HG02970 (cell line): ENCODE results near the gene PXMP4.

Experiments
- ATAC-seq: cut with Tn5 transposase; IDR thresholded peaks from one replicate; pipeline ENCODE4 v1.9.1; 2021; ENCODE audit warnings: mild to moderate bottlenecking, moderate library complexity, moderate number of reproducible peaks; ENCODE audit not compliant: unreplicated experiment, low FRiP score

The PXMP4 gene

DNA sequence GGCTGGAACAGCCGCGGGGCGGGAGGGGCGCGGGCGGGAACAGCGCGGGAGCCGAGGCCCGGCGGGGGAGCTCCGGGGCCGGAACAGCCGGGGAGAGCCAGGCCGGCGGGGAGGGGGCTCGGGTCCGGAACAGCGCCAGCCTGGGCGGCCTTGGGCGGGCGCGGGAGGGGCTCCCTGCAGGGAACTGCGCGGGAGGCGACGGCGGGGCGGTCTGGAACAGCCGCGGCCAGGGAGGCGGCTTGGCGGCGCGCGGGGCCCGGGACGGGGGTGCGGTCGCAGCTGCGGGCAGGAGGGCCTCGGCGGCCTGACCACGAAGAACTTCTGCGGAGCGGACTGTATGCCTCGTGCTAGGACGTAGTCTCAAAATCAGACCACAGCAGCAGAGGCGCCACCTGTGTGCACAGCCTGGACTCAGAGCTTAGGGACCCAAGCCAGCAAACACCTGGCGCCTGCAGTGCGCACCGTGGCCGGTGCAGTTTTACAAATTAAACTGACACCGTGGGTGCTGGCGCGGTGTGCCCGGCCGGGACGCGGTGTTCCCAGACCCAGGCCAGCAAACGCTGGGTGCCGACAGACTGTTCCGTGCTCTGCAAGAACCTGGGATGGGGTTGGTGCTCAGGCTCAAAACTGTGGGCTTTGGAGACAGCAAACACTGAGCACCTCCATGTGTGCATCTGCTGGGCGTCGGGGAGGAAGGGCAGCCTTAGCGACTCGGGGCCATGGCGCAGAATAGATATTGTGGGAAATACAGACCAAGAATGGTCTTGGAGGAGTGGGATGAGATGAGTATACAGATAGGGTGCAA lies 12.3 kb upstream of the PXMP4 start:
- ATAC-seq, result peak; percentile 2

DNA sequence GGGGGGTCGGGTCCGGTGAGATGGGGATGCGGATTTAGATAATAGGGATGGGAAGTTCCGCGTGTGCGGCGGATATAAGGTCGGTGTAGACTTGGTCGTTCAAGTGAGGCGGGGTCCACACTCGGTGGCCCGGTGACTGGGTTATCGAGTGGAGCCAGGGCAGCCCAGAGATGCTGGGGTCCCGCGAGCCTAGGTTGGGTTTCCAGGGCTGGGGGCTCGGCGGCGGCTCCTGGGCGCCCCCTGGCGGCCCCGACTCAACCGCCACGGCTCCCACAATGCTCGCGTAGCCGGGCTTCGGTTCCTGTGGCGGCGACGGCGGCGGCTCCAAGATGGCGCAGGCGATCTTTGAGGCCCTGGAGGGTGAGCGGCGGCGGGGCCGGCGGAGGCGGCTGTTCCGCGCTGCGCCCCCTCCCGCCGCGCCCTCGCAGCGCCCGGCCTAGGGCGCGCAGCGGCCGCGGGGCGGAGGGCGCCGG lies 11.6 kb upstream of the PXMP4 start, which contains the start of gene ZNF341:
ZNF341 (plus strand) TSS at position 304 of the 473 bp plus-strand sequence; CDS start at position 330, 26 bp downstream.
- peak; percentile 78 for ATAC-seq

DNA sequence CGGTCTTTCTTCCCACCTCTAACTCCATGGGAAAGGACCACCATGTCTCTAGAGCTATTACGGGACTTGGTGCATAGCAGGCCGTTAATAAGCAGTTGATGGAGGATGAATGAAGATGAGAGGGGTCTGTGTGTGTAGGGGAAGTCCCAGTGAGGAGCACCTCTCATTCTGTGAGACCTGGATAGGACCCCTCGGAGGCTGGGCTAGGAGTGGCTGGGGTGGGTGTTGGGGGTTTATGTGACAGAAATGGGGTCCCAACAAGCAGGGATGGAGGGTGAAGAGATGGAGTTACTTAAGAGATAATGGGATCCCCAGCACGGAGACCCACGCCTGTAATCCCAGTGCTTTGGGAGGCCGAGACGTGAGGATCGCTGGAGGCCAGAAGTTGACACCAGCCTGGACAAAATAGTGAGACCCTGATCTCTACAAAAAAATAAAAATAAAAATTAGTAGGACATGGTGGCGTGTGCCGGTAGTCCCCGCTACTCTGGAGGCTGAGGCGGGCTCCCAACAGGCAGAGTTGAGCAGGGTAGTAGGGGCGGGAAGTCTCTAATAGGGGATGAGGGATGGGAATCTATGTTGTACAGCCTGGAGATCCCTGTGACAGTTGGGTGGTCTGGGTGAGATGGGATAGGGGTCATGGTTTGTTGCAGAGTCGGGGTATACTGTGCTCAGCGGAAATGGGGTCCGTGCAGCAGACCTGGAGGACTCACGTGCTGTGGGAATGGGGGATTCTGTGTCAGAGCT lies 11.0 kb upstream of the PXMP4 start:
- ATAC-seq, result no peak

DNA sequence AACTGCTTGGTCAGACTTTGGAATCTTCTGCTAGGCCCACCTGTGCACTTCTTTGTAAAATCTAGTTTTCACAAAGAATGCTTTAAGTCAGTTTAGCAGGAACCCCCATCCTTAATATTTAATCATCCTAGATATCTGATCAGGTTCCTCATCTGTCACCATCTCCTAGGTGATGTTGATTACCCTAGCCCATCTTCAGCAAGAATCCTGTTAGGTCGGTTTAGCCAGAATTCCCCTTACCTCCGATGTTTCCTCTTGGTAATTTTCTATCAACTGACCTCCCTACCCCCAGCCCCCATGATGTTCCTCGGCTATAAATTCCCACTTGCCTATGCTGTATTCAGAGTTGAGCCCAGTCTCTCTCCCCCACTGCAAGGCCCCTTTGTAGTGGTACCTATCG lies 9.0 kb upstream of the PXMP4 start:
- ATAC-seq, result no peak

DNA sequence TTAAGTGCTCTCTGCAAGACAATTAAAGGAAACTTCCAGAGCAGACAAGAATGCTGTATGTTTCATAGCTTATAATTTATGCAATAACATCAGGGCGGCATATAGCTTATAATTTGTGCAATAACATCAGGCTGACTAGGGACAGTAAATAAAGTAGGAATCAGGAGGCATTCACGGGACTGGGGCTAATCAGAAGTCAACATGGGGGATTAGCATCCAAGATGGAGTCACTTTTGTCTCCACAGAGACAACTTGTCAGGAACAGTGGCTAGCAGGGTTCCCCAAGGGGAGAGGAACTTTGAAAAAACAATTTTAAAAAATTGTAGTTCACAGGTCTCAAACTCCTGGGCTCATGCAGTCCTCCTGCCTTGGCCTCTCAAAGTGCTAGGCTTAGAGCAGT lies 8.4 kb upstream of the PXMP4 start:
- ATAC-seq, result no peak

DNA sequence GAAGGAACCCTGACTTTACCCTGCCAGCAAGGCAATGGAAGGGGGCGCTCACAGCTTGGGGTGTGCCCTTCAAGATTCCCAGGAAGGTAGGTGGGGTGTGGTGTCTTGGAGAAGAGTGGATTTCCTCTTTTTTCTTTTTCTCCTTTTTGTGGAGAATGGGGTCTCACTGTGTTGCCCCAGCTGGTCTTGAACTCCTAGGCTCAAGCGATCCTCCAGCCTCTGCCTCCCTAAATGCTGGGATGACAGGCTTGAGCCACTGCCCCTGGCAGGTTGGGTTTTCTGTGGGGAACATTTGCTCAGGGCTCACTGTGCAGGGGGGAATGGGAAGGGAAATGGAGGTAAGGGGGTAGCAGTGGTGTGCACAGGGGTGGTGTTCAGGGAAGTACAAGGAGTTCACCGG lies 7.7 kb upstream of the PXMP4 start:
- no peak for ATAC-seq

DNA sequence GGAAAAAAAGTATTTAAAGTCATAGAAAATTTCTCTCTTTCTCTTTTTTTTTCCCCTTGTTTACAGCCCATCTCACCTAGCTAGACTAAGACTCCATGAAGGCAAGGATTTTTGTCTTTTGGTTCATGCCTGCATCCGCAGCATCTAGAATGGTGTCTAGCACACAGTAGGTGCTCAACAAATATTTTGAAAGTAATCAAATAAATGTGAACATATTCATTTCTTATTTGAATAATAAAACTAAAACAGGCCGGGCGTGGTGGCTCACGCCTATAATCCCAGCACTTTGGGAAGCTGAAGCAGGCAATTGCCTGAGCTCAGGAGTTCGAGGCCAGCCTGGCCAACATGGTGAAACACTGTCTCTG lies 7.0 kb upstream of the PXMP4 start:
- no peak for ATAC-seq

DNA sequence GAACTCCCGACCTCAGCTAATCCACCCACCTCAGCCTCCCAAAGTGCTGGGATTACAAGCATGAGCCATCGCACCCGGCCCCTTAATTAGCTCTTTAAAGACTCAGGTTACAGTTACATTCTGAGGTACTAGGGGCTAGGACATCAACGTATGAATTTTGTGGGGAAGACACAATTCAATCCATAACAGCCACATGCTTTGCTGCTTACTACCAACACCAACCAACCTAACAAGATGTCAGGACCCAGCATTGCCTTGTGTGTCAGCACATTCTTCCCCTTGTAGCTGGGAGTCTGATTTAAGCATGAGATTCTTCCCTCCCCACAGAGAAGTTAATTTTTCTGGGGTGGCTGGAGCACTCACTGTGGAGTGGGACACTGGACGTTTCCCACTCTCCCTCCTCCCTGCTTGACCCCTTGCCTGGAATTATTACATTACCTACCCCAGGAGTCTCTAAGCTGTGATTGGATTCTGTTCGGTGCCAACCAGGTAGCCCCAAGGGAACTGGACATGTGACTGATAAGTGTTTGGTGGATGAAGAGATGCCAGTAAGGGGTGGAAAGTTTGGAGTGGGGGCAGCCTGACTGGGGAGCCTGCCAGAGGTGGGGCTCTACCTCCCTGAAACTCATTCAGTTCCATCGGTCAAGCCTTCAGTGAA lies 5.6 kb upstream of the PXMP4 start:
- ATAC-seq, result no peak

DNA sequence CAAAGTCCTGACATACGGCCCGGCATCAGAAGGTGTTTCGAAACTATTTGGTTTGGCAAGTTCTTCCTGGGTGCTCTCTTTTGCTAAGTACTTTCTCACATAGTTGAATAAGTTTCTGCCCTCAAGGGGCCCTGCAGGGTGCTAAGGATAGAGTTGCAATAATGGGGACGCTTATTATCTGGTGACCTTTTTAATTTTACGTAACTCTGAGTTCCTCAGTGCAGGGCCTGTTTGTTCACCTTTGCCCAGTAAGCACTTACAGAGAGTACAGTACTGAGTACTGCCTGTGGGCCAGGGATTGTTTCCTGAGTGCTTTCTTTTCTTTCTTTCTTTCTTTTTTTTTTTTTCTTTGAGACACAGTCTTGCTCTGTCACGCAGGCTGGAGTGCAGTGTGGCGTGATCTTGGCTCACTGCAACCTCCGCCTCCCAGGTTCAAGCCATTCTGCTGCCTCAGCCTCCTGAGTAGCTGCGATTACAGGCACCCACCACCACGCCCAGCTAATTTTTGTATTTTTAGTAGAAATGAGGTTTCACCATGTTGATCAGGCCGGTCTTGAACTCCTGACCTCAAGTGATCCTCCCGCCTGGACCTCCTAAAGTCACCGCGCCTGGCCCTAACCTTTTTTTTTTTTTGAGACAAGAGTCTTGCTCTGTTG lies 4.5 kb upstream of the PXMP4 start:
- no peak for ATAC-seq

DNA sequence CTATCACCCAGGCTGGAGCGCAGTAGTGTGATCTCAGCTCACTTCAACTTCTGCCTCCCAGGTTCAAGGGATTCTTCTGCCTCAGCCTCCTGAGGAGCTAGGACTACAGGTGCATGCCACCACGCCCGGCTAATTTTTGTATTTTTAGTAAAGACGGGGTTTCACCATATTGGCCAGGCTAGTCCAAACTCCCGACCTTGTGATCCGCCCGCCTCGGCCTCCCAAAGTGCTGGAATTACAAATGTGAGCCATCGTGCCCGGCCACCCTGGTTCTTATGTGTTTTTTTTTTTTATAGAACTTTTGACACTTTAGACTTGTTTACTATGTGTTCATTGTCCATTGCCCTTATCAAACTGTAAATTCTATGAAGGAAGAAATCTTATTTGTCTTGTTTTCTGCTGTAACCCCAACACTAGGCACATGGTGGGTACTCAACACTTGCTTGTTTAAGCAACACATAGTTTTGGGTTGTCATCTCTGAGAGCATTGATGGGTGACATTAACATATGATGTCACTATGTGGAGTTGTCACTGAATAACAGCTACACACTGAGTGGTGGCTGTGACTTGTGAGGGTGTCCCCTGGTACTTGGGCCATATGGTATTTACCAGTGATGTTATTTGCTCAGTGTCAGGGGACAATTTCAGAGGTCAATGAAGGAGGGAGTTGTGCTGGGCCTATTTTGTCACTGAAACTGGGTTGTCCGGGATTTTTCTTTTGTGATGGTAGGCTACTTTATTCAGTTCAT lies 1.5 kb upstream of the PXMP4 start:
- no peak for ATAC-seq

DNA sequence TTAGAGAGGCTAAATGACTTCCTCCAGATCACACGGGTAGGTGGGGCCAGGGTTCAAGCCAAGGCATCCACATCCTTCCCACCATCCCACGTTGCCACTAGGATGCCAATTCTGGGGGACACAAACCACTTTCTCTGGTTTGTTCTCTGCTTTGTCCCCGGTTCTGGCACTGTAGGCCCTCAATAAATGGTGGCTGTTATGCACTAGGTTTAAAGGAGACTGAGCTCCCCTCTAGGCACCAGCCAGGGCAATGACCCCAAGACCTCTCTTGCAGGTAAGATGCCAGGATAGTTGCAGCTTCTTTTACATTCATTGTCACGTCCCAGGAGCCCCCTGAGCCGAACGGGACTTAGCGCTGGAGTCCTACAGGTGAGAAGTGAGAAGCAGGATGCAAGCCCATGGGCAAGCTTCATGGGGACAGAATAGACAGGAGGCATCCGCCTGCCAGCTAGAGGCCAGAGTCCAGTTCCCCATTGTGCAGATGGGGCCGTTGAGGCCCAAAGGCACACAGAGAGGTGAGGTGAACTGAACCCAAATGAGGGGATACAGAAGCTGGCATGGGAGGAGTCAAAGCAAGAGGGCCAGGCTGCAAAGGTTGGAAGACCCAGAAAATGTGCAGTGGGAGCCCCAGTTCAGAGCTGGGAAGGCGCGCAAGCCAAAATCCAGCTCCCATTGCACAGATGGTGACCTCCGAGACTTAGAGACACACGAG lies 677 bp downstream of the PXMP4 start:
- ATAC-seq, result no peak

DNA sequence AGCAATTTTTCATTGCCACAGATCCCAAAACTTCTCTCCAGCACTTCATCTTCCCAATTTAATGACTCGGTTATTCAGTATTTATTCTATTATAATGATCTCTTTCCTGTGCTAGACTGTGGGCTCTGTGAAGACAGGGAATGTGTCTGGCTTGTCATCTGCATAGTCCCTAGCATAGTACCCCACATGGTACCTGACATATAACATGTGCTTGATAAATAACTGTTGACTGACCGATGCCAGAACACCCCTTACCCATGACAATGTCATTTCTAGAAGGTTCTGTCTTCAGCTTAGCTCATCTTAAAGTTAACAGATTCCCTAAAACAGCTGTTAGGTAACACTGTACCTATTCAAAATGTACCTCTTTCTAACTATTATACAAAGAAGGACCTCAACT lies 3.6 kb downstream of the PXMP4 start:
- ATAC-seq, result no peak

DNA sequence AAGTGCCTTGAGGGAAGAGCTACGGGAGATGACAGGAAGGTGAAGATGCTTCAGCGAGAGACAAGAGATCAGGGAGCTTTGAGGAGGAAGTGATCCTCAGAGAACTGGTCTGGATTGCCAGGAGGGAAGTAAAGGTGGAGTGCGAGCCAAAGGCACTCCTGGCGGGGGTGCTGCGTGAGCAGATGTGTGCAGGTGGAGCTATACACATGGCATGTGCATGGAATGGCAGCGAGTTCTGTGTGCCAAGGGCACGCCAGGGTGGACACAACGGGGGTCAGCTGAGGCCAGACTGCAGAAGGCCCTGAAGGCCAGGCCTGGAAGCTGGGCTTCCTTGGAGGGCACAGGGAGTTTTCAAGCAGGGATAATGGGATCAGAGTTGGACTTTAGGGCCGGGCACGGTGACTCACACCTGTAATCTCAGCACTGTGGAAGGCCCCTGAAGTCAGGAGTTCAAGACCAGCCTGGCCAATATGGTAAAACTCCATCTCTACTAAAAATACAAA lies 6.2 kb downstream of the PXMP4 start:
- ATAC-seq, result no peak

DNA sequence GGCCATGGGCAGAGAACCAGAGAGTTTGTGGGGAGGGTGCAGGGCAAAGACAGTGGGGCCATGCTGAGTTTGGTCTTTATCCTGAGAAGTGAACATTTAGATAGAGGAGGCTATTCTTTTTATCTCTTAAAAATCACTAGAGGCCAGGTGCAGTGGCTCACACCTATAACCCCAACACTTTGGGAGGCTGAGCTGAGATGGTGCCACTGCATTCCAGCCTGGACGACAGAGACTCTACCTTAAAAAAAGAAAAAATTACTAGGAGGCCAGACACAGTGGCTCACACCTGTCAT lies 8.7 kb downstream of the PXMP4 start:
- no peak for ATAC-seq

DNA sequence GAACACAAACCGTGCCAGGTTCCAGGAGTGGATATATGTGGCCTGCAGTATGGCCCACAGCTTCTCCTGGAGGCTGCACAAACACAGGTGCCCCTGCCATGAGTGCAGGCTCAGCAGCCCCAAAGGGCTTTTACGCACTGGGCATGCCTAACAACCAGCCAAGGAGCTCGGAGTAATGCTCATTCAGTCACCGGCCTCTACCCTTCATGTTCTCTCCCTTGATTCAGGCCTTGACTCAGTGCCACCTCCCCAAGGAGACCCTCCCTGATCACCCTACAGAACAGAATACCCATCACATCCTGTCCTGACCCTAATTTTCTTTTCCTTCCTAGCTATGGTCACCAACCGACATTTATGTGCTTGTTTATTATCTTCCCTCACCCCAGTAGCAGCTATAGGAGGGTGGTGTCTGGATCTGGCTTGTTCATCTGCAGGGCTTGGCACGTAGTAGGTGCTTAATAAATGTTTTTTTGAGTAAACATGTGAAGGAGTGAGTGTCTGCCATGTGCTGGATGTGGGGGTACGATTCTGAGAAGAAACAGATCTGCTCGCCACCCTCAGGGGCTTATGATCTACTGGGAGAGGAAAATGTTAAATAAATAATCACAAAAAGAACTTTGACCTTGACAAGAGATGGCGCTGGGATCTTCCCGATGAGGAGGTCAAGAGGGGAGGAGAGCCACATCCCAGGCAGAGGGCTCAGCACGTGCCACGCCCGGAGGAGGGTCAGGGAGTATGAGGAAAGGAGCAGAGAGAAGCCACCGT lies 9.2 kb downstream of the PXMP4 start:
- no peak for ATAC-seq

DNA sequence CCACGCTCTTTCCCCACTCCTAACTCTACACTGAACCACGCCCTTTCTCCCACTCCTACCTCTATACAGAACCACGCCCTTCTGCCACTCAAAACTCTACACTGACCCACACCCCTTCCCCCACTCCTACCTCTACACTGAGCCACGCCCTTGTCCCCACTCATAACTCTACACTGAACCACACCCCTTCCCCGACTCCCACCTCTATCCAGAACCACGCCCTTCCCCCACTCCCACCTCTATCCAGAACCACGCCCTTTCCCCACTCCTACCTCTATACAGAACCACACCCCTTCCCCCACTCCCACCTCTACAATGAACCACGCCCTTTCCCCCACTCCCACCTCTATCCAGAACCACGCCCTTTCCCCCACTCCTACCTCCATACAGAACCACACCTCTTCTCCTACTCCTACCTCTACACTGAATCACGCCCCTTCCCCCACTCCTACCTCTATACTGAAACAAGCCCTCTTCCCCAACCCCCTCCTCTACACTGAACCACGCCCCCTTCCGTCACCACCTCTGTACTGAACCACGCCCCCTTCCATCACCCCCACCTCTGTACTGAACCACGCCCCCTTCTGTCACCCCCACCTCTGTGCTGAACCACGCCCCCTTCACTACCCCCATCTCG lies 10.1 kb downstream of the PXMP4 start:
- ATAC-seq, result no peak

DNA sequence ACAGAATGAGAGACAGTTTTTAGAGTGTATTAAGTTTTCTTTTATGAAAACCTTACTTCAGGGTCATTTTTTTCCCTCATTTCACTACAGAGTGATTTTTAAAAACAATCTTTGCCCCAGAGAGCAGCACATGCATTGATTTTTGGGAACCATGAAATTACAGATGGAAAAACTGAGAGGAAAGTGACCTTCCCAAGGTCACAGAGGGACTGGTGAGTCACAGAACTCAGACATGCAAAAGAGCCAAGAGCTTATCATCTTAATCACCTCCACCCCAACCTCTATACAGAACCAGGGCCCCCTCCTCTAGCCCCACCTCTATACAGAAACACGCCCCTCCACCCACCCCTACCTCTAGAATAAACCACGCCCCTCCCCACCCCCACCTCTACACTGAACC lies 10.7 kb downstream of the PXMP4 start:
- no peak for ATAC-seq

DNA sequence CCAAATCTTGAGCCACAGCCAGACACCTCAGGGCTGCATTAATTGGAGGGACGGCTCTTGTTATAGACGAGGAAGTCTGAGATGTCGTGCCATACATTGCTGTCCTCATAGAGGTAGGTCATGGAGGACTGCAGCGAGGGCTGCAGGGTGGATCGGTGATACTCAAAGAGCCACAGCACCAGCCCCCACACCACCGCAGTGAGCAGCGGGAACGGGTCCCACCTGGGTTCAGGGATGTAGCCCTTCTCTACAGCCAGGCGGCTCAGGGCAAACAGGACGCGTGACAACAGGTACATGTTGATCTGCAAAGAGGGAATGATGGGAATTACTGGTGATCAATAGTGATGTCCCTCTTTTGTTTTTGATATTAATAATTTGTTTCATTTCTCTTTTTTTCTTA lies 12.4 kb downstream of the PXMP4 start:
- no peak for ATAC-seq
